Sciatic nerve (tissue), 2 donors: ENCODE data around the gene CRYBG1. TPM values are rescaled to one million over a fixed set of nuclear protein-coding genes. Genes with fewer than 3 reads are reported as not detected.
"Not testable (repeated sequence)": the region's sequence is repeated elsewhere in the genome, so short reads cannot be mapped to it uniquely, and the experiment has no call there.

ENCODE experiments used
- ATAC-seq: fragments of 200-7000 bp; cut with Tn5 transposase; one replicate; pipeline ENCODE4 v1.9.1; 2020; ENCODE audit warnings: mild to moderate bottlenecking, moderate library complexity
- DNase-seq: peaks from one replicate; pipeline ENCODE4 v3.0.0-alpha.2; 2020; ENCODE audit warnings: low spot score
- intact Hi-C: fragments of 100-400 bp; cut with DNase I; formaldehyde crosslinking; loops from one replicate; pipeline ENCODE4 v1.14.2; 2022
- total RNA-seq: library from RNA; stranded (reverse); fragmentation: NEBNext Ultra II Directional; extraction: Animal tissue kit (Norgen Biotek cat#: 25700); gene quantifications from one replicate; pipeline ENCODE4 v1.2.1, GENCODE V29; 2021
- donor health status: DM: no; HTN: no; CAD: no.
- donor health status: DM: no; HTN: no; CAD: no.

CRYBG1 gene
- total RNA-seq, 1 donor from 2014 or later = 10.7 TPM

DNA sequence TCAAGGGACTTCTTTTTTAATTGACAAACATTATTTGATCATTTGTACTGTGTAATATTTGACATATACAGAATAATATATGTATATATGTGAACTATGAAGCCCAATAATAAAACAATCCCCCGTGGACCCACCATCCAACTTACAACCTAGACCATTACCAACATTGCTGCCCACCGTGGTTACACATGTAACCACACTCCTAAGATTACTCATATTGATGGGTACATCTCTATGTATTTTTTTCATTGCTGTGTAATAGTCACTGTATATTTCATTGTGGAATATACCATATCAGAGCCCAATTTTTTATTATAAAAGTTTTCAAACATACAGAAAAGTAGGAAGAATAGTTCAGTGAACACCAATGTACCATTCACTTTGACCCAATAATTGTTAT lies 174.5 kb downstream of the CRYBG1 start:
- intact Hi-C loops = no loop called here
- DNase-seq = no peak
- ATAC-seq = no peak

DNA sequence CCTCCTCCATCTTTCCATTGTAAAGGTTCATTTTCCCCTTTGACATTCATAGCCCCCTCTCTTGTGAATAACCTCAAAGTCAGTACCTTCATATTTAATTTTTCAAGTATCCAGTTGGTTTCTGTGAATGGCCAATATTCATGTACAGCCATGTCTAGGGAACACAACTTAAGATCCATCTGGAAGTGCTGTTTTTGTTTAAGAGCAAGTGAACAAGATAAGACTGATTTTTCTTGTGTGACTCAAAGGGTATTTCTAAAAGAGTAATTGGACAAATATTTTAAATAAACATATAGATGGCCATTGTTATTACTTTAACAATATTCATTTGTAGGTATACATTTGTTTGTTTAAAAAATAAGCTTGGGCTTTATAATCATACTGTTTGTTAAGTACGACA lies 175.8 kb downstream of the CRYBG1 start:
- DNase-seq (no peak), ATAC-seq (no peak)
- intact Hi-C loops = no loop called here

DNA sequence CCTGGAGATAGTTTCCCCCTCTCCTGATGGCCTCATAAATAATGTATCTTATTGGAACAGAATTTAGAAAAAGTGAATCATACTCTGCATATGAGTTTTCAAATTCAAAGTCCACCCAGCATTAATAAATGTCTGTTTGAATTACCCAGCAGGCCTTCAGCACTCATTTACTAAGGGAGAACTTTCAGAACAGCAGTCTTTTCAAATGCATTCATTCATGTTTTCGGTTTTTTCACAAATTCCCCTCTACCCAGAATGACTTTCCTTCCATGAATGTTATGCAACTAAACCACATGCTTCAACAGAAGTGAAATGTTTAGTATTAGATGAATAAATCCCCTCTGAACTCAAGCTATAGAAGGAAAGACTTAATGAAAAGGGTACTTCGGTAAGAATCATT lies 176.3 kb downstream of the CRYBG1 start:
- DNase-seq (no peak), ATAC-seq (no peak)
- intact Hi-C loops = no loop called here

- intact Hi-C loops = no loop called here
- ATAC-seq = no peak
Measured at GRCh38 chr6:106537662-106538061, 177.1 kb downstream of the CRYBG1 start.

DNA sequence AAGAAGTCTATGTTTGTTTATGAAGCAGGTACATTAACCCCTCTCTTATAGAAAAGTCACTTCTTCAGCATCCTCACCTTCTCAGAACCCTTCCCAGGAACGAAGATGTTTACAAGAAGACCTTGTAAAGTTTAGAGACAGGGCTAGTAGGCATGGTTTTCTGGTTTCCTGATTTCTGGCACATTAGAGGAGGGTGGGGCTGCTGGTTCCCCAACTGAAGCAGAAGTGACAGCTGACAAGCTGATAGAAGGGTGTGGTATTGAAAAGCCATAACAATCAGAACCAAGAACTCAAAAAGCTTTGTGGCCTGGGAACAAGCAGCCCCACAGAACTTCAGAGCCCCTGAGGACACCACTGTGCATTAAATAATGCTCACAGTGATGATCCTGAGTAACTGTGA lies 177.6 kb downstream of the CRYBG1 start:
- DNase-seq (no peak), ATAC-seq (no peak)
- intact Hi-C loops = no loop called here

More at GRCh38 chr6:106537662-106538061, 177.1 kb downstream of the CRYBG1 start:
- DNase-seq = no peak

DNA sequence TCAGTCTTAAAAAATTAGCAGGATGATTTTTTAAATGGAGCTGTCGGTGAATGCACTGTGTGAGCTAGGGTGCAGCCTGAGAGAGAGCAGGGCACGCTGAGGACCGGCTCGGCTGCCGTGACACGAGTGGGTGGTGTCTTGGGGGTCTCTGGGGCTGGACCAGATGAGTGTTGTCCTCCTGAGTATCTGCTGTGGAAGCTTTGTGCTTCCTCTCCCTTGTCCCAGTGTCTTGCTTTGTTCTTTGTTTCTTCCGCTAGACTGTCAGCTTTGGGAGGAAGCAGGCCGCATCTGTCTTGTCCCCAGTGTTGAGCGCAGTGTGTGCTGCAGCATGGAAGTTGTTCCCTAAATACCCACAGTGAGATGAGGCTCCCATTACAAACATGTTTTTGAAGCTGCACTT lies 179.4 kb downstream of the CRYBG1 start:
- ATAC-seq (peak; percentile 56), DNase-seq (no peak)
- intact Hi-C loops = no loop called here

GRCh38 chr6:106540432-106540831 lies 179.9 kb downstream of the CRYBG1 start:
- no peak for DNase-seq
- ATAC-seq = no peak
- intact Hi-C loops = no loop called here

GRCh38 chr6:106540907-106541306 lies 180.4 kb downstream of the CRYBG1 start:
- intact Hi-C loops = no loop called here
- DNase-seq (no peak), ATAC-seq (peak; percentile 26)

GRCh38 chr6:106546261-106546690 lies 185.8 kb downstream of the CRYBG1 start:
- intact Hi-C loops = no loop called here
- ATAC-seq (no peak), DNase-seq (no peak)

DNA sequence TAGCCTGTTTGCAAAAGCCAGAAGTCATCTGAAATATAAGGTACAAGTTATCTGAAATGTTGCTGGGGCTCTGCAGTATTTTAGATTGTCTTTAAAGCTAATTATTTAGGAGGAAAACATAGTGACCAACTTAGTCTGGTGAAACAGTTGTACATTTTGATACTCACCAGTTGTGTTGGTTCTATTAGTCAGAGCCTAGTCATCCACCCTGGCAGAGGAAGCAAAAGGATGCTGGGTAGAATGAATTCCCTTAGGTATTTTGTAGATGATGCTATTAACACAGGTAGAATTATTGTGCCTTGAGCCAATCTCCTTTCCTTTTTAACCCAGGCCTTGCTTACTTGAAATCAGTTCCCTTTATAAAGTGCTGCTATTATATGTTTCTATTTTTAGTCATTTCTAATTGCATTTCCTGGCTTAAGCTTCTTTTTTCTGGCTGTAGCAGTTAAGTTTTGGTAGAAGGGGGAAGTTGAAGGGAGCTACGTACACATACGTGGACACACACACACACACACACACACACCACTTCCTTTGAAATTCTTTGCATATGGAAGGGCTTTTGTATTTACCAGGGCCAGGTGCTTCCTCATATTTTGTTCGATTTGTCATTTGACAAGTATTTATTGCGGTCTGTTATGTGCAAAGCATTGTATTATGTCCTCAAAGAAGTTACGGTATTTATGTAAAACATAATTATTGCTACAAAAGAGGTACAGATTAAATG lies 186.3 kb downstream of the CRYBG1 start:
- intact Hi-C loops = no loop called here
- ATAC-seq (peak; percentile 55), DNase-seq (no peak)

DNA sequence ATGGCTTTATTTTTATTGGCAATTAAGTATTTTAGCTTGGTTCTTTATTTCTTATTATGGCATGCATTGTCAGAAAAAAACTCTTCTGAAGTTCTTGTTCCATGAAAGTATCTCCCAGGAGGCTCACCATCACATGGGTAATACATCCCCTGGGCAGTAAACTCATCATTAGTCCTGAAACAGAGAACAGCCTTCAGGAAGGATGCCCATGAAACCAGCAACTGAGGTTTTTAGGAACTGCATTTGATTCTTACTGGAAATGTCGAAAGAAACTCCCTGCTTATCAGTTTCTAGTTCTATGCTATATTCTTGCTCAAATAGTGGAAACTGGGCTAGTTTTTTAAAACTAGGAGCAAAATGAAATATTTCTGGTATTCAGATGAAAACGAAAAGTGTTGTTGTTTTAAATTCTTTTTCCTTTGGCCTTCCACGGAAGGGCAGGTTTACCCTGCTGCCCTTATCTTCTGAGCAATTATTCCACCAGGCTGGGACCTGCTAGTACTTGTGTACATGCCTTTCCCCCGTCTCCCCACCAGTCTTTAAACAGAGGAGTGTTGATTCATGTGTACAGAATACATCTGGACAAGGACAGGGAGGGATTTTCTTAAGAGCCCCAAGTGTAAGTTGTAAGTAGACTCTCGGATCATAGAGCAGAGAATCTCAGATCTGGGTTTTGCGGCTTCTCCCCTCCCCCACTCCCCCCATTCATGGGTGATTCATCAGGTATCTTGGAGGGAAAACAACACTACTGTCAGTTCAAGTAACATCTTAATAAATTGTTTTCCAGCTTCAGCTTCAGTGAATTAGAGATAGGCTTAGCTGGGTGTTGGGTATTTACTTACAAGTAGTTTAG lies 187.3 kb downstream of the CRYBG1 start:
- no peak for DNase-seq

GRCh38 chr6:106548926-106549455 lies 188.5 kb downstream of the CRYBG1 start:
- intact Hi-C loops, ATAC-seq: not testable (repeated sequence)

More for the DNA sequence above, 187.3 kb downstream of the CRYBG1 start:
- ATAC-seq = no peak
- intact Hi-C loops = no loop called here

DNA sequence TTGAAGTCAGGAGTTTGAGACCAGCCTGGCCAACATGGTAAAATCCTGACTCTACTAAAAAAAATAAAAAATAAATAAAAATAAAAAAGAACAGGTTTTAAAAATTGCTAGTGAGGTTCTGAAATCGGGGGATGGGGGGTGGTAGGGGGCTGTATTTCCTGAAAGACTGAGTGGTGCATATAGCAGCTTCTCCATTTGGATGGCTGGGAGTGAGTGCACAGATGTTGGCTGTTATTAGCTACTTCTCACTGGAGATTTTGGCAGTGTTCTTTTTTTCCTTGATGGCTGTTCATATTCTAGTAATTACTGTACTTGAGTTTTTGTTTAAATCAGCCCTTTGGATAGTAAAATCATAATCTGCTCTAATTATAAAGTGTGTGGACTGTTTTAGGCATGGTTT lies 189.0 kb downstream of the CRYBG1 start:
- intact Hi-C loops = no loop called here
- DNase-seq = no peak
- ATAC-seq = no peak

More at GRCh38 chr6:106548926-106549455, 188.5 kb downstream of the CRYBG1 start:
- not testable (repeated sequence) for DNase-seq

GRCh38 chr6:106551155-106551554 lies 190.6 kb downstream of the CRYBG1 start:
- intact Hi-C loops = no loop called here
- no peak for DNase-seq
- no peak for ATAC-seq

- DNase-seq (no peak), ATAC-seq (no peak)
- intact Hi-C loops = no loop called here
Measured at GRCh38 chr6:106553440-106553839, 192.9 kb downstream of the CRYBG1 start.

DNA sequence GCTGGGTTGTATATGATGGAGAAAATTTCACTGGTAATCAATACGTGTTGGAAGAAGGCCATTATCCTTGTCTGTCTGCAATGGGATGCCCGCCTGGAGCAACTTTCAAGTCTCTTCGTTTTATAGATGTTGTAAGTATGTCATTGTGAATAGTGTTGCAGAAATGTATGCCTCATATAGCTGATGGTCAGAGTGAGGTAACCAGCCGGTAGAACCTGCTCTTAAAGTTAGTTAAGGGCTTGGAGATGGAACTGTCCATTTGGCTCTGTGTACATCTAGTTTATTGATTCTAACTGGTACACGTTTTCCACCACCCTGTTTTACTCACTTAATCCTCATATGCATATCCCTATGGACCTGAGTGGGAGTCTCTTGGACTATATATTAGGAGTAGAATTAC lies 195.2 kb downstream of the CRYBG1 start:
- ATAC-seq = no peak
- DNase-seq = no peak
- intact Hi-C loops = no loop called here

DNA sequence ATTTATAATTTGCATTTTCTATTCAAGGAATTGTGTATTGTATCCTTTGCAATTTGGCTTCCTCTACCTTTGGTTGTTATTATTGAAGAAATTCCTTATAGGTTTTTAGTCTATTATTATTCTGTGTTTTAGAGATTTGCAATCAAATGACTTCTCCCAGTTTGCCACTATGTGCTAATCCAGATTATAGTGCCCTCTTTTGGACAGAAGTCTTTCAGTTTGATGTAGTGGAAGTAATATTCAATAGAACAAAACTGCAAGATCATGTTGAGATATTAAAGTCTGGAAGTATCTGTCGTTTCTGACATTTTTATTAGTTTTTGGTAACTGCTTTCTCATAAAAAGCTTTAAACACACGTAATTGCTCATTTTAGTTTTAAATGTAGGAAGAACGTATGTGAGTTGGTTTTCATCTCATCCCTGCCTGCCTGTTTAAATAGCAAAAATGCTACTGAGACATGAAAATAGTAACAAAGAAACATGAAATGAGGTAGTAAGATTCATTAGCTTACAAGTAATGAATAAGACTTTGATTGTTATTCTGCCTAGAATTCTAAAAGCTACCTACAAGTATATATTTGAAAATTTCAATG lies 195.9 kb downstream of the CRYBG1 start:
- ATAC-seq = no peak
- DNase-seq = no peak
- intact Hi-C loops = no loop called here

- no peak for ATAC-seq
- intact Hi-C loops = no loop called here
- no peak for DNase-seq
Measured at GRCh38 chr6:106557837-106558236, 197.3 kb downstream of the CRYBG1 start.

DNA sequence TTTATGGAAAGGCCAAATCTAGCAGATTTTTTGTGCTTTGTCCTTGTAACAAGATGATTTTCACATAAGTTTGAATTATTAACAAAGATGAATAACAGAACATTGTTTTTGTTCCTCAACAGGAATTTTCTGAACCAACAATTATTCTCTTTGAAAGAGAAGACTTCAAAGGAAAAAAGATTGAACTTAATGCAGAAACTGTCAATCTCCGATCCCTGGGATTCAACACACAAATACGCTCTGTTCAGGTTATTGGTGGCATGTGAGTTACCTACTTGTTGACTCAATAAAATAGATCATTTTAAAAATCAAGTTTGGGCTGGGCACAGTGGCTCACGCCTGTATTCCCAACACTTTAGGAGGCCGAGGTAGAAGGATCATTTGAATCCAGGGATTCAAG lies 197.8 kb downstream of the CRYBG1 start:
- intact Hi-C loops = no loop called here
- ATAC-seq (no peak), DNase-seq (no peak)
